Activated CD4-positive, alpha-beta T cell treated with anti-CD3 and anti-CD28 coated beads, Interleukin-2, amount 50 U/mL, for 24 hours (primary cell): Measurements from ENCODE around the gene P4HB.

Experiments used
- DNase-seq, 2 donors: peaks; one replicate each; pipeline ENCODE4 v3.0.0-alpha.2; 2020; ENCODE audit warnings: low read depth in 1 of 2, low spot score in 1 of 2

The P4HB gene

DNA sequence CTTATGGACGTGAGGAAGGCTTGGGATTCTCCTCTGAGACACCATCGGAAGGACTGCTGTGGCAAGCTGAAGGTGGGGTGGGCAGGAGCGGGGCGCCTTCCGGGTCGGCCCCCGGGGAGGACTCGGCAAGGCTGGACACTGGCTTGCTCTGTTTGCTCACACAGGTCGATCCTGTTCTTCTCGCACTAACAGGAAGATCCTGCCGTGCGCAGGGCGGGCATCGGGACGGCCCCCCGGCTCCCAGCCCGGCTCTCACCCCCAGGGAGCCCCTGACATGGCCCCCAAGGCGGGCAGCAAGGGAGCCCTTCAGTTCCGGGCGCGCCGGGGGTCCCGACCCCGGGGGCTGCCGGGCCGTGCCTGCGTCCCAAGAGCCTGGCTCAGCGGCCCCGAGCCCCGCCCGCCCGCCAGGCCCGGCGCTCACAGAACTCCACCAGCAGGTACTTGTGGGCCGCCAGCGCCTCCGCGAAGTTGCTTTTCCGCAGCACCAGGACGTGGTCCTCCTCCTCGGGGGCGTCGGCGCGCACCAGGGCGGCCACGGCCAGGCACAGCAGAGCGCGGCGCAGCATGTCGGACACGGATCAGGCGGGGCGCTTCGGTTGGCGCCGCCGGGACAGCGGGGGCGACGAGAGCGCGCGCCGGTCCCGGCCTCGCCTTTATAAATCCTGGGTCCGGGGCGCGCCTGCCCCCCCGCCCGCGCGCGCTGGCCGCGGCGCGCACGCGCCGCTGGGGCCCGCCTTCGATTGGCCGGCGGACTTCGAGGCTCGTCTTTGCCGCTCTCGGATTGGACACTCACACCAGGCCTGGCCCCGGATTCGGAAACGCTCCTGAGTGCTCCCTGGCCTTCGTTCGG is at the start of gene P4HB:
Gene P4HB, minus strand, starts transcription at position 630 of the 850 bp plus-strand sequence. Its CDS starts 64 bp downstream, at position 566.
- DNase-seq = peak in 1 of 2 donors; percentile 87

DNA sequence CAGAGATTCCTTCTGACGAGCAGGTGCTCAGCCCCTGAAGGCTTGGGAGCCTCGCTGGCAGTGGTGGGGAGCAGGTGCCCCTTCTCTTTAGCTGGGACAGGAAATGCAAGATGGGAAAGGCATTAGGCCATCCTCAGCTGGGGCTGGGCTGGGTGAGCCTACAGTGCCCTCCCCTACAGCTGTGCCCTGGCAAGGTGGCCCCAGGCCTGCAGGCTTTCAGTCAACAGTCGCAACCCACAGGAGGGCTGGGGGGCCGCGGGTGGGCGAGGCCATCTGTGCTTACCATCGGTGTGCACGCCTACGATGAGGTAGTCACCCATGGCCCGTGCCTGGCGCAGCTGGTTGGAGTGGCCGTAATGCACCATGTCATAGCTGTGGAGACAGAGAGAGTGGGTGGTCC is 48.9 kb upstream of the P4HB start:
- DNase-seq = no peak

DNA sequence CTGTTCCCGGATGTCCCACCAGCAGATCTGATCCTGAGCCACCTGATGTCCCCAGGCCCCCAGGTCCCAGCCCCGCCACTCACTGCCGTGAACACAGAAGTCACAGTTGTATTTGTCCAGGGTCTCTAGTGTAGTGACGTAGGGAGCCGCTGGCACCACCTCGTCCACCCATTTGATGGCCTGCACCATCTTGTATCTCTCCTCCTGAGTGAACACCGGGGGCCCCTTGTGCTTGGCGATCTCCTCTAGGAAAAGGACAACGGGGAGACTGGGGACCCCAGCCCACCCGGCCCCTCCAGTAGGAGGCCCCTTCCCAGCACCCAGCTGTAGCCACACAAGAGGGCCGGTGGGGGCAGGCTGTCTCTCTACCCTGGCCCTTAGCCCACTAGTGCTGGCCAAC is 48.5 kb upstream of the P4HB start:
- DNase-seq = no peak

DNA sequence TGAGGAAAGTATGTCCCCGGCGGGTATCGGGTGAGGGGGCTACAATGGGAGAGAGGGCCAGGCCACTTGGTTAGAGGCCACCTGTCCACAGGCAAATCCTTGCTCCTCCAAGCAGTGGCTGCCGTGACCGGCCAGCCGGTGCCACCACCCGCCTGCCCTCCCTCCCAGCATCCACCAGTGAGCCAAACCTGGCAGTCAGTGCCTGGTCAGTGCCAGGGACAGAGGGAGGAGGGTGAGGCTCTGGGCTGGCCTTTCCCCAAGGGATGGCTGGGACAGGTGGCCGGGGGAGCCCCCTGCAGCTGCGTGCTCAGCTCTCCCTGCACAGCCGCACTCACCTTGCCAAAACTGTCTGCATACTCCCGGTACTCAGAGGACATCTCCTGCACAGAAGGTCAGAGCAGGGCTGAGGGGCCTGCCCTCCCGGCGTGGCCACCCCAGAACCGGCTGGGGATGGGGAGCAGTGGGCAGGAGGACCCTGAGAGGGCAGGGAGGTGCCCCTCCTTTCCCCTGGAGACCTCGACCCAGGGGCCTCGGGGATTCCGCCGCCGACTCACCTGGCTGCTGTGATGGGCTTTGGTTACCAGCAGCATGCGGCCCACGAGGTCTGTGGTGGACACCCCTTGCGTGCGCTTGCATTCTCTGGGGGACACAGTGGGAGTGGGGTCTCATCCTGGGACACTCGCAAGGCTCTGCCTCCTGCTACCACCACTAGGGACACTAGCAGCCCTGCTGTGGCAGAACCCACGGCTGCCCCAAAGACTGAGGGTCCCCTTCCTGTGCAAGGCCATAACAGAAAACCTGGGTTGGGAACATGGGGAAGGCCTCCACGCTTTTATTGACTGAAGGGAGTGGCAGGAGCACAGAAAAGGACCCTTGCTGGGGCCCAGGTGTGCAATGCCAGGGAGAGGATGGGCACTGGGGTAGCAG is 47.1 kb upstream of the P4HB start:
- no peak for DNase-seq

DNA sequence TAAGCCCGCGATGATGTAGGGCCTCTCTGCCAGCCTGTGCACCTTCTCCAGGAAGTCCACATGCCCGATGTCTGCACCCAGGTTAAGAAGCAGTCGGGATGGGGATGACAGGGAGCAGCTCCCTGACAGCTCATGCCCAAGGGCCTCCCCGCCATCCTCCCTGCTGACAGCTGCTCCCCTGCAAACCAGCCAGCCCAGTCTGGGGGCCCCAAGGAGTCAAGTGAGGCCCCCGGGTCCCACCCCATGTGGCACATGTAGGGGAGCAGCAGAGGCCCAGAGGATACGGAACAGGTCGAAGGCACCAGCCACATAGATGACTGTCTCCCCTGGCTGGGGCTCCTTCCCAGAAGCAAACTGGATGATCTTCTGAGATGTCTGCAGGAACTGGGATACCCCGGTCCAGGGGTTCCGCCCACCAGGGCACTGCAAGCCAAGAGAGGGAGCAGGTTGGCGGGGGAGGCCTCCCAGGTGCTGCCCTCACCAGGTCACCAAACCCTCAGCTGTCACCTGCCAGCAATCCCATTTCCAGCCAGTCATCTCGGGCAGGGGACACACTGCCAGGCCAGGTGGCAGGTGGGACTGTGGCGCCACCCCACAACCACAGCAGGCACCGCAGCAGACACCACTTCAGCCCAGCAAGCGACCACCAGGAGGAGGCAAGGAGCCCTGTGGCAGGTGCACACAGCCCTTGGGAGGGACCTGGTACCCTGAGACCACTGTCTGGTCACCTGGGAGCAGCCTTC is 46.3 kb upstream of the P4HB start:
- no peak for DNase-seq

DNA sequence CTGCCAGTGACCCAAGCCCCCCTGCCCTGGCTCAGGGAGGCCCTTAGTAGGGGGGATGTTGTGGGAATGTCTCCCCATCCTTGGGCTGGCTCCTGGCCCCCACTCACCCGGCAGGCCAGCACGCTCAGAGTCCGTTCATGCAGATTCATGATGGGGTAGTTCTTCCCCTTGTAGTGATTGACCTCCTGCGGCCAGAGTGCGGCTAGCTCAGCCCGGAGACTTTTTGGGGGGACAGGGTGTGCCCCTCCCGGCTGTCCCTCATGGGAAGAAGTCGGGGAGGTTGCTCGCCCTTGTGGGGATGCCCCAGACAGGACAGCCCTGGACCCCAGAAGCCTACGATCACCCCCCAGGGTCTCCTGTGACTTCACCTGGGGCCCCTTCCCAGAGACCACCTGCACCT is 45.7 kb upstream of the P4HB start:
- DNase-seq = no peak

DNA sequence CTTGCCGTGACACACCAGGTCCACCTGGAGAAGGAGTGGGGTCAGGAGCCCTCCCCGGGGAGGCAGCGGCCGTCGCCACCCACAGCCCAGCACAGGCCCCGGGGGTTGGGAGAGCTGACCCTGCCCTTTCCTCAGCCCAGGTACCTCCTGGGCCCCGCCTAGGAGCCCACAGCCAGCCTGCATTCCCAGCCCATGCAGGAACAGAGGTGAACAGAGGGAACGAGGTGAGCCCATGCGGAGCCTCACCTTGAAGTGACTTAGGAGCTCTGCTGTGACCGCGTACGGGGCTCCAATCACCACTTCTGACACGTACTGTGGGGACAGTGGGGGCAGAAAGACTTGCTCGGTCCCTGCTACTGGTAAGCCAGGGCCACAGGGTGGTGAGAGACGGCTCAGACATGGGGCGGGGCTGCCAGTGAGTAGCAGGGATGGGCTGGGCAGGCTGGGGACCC is 45.1 kb upstream of the P4HB start:
- DNase-seq = no peak

DNA sequence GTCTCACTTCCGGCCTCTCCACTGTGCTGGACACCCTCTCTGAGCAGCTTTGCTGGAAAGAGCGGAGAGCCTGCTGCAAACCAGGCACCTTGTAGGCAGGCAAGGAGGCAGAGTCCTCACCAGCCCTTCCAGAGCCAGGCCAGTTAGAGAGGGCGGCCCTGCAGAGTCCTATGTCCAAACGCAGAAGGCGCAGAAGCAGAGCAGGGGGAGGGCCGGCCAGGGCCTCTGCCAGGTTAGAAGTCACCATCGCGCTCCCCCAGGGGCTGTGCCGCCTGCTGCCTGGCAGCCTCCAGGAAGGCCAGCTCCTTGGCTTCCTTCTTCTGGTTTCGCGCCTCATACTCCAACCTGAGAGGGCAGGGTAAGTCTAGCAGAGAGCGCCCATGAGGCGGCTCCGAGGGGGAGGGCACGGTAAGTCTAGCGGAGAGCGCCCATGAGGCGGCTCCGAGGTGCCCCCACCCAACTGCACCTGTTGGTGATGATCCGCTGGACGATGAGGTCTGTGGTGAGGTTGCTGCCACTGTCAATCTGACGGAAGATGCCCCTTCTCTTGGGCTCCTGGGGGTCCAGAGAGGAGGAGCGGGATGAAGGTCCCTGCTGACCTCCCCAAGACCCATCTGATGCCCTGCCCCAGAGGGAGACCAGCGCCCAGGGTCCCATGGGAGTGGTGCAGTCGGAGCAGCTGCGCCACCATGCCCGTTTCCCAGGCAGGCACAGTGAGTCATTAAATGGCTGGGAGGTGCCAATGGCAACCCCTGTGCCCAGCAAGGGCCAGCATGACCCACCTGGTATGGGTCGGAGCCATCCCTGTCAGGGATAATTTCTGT is 44.5 kb upstream of the P4HB start:
- no peak for DNase-seq

DNA sequence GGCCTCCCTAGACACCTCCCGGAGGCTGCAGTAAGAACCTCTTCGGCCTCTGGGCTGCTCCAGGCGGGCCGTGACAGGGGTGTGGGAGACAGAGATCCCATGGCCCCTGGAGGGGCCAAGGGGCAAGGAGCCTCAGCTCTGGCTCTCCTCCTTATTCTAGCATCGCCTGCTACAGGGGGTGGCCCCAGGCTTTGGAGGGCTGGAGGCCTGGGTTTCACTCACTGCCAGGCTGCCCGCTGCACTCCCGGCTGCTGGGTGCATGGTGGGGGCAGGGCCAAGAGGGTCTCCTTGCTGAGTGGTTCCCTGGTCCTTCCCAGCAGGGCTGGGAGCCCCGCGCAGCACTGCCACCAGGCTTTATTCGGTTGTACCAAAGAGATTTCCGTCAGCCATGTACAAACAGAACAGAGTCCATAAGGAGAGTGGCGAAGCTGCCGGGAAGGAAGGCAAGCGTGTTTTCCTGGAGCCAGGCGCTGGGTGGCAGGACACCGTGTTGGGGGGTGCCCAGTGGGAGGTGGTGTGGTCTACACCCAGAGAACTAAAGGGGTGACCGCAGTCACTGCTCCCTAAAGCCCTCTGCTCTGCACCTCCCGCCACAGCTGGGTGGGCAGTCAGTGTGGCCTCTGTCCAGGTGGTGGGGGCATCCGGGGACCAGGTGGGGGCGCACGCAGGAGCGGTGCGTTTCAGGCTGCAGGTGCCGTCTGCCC is 43.7 kb upstream of the P4HB start:
- no peak for DNase-seq

DNA sequence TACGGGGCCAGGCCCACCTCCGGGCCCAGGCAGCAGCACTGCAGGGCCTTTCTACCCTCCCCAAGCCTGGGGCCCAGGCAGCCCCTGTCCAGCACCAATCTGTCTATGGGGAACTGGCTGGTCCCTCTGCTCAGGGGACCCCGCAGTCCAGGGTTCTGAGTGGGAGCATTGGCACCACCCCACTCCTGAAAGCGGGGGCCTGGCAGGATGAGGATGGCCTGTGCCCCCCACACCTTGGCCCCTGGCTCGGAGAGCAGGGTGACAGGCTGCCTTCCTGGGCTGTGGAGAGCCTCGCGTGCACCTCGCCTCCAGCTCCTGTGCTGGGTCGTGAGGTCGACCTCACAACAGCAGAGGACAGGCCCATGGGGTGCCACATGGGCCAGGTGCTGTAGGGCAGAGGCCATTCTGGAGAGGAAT is 43.1 kb upstream of the P4HB start:
- no peak for DNase-seq

DNA sequence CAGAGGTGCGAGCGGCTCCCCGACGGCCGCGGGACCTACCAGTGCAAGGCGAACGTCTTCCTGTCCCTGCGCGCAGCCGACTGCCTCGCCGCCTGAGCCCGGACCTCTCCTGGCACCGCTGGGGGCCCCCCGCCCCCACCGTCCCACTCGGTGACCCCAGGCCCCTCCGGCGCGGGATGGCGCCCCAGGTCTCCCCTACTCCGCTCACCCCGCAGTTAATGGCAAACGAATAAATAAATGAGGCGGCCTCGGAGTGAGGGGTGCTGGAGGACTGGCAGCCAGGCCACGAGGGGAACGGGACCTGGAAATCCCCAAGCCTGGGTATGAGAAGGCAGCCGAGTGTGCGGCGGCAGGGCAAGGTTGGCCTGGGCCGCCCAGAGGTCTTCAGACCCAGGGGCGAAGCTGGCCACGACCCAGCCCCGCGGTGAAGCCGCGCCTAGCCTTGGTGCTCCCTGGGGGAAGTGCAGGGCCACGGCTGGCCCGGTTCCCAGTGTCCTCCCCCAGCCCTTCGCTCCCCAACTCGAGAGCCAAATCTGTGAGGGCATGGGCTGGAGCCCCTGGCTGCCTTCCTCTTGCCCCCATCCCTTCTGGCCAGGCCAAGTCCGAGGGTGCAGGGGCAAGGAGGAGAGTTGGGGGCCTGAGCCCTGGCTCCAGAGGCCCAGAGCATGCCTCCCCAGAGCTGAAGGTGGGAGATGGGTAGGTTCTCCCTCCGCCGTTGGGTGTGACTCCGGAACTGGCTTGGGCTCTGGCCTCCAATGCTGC is 42.5 kb upstream of the P4HB start:
- DNase-seq = no peak

DNA sequence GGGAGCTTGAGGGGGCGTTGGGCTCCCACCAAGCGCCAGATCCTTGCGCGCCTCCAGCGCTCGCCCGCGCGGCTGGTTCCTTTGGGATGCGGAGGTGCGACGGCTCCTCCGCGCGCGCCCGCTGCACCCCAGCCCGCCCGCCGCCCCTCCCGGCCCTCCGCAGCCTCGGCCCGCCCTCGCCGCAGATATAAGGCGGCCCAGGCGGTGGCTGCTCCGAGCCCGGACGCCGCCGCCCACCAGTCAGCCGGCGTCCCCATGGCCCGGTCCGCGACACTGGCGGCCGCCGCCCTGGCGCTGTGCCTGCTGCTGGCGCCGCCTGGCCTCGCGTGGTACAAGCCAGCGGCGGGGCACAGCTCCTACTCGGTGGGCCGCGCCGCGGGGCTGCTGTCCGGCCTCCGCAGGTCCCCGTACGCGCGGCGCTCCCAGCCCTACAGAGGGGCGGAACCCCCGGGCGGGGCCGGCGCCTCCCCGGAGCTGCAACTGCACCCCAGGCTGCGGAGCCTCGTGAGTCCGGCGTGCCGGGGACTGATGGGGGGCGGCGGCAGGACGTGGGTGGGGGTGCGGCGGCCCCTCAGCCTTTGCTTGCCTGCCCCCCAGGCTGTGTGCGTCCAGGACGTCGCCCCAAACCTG is 41.8 kb upstream of the P4HB start, which contains the start of gene NPB:
Gene NPB, plus strand, starts transcription at position 216 of the 630 bp plus-strand sequence. Its CDS starts 40 bp downstream, at position 256.
- DNase-seq = no peak

DNA sequence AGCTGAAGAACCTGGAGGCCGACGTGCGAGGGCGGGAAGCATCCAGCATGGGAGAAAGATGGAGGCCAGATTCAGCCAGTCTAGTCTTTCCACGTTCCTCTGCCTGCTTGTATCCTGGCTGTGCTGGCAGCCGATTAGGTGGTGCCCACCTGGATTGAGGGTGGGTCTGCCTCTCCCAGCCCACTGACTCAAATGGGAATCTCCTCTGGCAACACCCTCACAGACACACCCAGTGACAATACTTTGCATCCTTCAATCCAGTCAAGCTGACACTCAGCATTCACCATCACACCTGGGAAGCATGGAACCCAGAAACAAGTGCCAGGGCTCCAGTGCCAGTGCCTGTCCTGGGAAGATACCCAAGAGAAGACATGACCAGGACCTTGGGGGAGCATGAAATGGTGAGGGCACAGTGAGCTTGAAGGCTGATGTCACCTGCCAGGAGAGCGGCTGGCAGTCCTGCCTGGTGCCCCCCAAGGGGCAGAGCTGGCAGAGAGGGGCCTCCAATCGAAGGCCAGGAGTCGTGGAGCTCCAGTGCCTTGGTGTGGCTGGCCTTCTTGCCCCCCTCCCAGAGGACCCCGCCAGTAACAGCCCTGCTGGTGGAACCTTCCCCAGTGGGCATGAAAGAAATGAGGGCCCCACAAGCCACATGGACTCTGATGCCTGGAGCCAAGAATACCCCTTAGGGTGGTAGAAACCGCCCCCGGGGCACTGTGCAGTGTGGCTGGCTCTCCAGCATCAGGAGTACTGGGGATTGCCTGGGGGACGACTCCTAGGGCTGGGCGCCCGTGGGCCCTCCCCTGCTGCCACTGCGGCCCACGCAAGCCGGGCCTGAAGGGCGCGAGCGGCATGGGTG is 41.1 kb upstream of the P4HB start:
- DNase-seq = no peak

DNA sequence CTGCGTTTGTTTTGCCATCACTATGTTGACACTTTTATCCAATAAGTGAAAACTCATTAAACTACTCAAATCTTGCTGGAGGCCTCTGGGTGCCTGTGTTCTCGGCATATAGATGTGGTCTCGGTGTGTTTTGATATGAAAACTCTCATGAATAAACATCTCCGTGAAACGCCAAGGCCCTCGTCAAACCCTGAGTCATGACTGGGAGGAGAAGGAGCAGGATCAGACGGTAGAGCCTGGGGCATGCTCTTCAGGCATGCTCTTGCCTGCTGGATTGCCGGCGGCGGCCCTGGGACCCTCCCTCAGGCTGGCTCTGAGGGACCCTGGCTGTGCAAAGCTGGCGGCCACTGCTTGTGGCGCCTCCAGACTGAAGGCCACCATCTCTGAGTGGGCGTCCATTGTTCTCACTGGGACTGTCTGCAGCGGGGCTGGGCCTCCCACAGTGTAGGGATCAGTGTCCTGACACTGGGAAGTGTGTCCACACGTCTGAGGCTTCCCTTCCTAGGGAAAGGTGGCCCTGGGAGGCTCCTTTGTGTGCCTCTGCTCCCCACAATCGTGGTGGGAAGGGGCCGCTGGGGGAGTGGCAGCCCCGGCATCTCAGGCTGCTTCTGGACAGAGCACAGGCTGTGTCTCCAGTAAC is 40.0 kb upstream of the P4HB start:
- no peak for DNase-seq

DNA sequence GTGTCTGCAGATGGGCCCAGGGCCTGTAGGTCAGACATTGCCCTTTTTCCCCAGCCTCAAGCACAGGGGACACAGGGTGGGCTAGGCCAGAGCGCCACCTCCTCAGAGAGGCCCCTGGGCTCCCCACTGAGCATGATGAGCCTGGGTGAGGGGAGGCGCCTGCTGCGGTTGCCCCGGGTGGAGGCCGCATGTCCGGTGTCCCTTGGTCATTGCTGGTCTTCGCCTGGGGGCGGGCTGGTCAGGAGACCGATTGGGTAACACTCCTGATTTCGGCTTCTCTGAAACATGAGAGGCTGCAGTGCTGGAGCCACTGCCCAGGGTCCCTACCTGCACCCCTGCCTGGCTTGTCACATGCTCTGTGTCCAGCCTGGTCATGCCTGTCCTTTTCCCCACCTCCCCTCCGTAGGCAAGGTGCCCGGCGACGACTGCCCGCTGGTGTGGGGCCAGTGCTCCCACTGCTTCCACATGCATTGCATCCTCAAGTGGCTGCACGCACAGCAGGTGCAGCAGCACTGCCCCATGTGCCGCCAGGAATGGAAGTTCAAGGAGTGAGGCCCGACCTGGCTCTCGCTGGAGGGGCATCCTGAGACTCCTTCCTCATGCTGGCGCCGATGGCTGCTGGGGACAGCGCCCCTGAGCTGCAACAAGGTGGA is 39.3 kb upstream of the P4HB start:
- DNase-seq = no peak

DNA sequence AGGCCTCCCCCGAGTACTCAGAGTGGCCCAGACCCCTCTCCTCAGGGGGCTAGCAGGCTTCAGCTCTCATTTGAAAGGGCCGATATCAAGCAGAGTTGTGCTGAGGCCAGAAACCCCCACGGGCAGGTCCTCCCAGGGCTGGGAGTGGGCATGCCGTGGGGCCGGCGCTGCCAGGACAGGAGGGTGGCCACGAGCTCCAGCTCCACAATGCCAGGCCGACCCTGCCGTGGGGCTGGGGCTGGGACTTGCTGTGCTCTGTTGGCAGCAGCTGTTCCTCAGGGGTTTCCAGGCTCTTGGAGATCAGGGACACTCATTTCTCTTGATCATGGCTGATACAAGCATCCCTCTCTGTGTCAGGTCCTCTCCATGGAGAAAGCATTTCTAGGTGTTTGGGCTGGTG is 38.5 kb upstream of the P4HB start:
- DNase-seq = no peak
